ENCODE measurements around the gene POLR3G. TPM values are rescaled to one million over a fixed set of nuclear protein-coding genes. Genes with fewer than 3 reads are reported as not detected.

POLR3G gene, protein sequence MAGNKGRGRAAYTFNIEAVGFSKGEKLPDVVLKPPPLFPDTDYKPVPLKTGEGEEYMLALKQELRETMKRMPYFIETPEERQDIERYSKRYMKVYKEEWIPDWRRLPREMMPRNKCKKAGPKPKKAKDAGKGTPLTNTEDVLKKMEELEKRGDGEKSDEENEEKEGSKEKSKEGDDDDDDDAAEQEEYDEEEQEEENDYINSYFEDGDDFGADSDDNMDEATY
- polyA plus RNA-seq (2013, experiment 1 of 2), result 94.5 TPM
- polyA plus RNA-seq (2013, experiment 2 of 2), result 81.6 TPM

DNA sequence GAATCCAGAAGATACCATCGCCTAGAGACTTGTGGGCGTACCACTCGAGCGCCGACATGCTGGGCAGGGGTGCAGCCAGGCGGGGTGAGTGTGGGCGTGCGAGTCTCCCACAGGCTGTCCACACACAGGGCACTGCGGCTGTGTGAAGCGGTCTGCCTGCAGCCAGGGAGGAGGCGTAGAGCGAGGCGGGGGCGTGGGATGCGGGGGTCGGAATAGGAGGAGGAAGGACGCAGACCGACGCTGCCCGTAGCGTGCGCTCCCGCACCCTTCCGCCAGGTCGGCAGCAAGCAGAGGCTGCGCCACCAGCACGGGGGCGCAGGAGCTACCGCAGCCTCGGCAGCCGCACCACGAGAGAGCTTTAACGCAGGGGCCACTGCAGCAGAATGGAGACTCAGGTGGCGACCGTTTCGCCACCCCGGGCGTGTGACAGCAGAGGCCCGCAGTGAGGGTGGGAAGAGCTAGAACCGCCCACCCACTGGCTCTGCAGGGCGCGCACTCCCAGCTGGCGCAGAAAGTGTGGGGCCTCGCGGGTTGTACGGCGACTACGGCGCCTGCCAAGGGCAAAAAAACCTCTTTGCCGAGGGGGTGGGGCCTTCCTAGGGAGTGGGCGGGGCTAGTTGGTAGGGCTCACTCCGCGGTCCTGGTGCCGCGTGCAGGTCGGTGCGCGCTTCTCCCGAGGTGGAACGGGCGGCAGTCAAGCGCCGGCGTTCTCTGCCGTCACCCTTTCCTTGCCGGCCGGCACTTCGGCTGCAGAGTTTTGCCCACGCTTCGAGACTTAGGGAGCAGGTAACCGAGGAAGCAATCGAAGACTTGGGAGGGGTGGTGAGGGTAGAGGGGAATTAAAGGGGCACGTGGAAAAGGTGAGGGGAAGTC is at the start of gene POLR3G, which contains the start of gene MBLAC2:
TSS of gene POLR3G (plus strand) at position 630 of the 873 bp plus-strand sequence. CDS start 10,704 bp downstream, outside the sequence.
TSS of gene MBLAC2 (minus strand) at position 537 of the 873 bp plus-strand sequence. CDS start at position 58, 479 bp downstream.
- WGBS, result under 1% methylated on average over 73 of the region's 73 CpGs
- Histone ChIP-seq H3K27ac (ENCODE audit: low read depth, low read length) (peak within 1 kb of the TSS; percentile 77), H3K36me3 (ENCODE audit: insufficient read depth, low read length) (peaks cover 9% of the 10 kb centered on the region), H3K27me3 (ENCODE audit: insufficient read depth, low read length) (peaks cover 6% of the 10 kb centered on the region; the same call in 1 of the 2 replicates), H3K9ac (ENCODE audit: low read depth, low read length) (peak within 1 kb of the TSS; percentile 82), H3K4me1 (ENCODE audit: insufficient read depth, low read length) (peaks cover 39% of the 10 kb centered on the region), H3K4me3 (ENCODE audit: low read length) (peak within 1 kb of the TSS; percentile 91), H3K9me3 (ENCODE audit: insufficient read depth, low read depth, low read length) (no peaks in the 10 kb centered on the region)

DNA sequence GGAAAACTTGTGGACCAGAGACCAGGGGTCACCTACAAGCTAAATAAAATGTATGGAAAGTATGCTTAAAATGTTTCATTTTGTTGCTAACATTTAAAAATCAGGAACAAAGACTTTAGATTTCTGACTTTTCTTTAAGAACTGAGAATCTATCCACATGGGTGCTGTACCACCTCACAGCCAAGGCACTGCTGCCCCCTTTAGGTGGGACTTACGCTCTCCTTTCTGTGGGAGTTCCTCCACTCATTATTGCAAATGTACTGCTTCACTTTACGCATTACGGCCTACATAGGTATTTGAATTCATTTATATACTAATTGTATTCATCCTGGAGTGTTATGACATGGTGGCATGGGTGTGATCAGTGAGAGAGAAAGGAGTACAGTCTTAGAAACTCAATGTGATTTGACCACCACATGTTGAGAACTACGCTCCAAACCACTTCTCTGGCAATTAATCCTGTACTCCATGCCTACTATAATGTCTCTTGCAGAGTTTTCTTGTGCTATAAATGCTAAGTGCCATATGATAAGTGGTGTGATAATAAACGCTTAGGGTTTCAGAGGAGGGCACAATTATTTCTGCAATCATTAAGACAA is 40.4 kb upstream of the POLR3G start:
- Histone ChIP-seq H3K9ac (ENCODE audit: low read depth, low read length) (no peak overlapping the region), H3K4me1 (ENCODE audit: insufficient read depth, low read length) (no peaks in the 10 kb centered on the region), H3K4me3 (ENCODE audit: low read length) (no peak overlapping the region), H3K27ac (ENCODE audit: low read depth, low read length) (no peak overlapping the region), H3K27me3 (ENCODE audit: insufficient read depth, low read length) (no peaks in the 10 kb centered on the region), H3K9me3 (ENCODE audit: insufficient read depth, low read depth, low read length) (no peaks in the 10 kb centered on the region), H3K36me3 (ENCODE audit: insufficient read depth, low read length) (no peaks in the 10 kb centered on the region)
- WGBS, result 73% methylated on average over 2 of the region's 5 CpGs

DNA sequence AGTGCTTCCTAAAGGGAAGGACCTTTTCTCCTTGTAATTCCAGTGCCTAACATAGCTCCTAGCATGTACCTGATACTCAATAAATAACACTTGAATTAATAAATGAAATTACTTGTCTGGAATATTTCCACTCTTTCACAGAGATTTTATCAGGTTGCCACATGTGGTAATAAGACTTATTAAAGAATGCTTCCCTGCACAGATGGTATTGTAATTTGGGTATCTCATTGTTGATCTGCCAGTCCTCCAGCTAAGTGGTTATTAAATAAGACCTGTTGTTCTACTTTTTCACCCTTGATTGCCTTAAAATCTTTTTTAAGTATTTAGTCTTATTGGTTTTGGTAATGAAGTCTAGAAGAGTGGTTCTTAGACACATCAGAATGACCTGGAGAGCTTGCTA is 37.0 kb upstream of the POLR3G start:
- H3K9ac ChIP-seq (ENCODE audit: low read depth, low read length), result no peak overlapping the region
- no peak overlapping the region for H3K27ac ChIP-seq (ENCODE audit: low read depth, low read length)
- no peaks in the 10 kb centered on the region for H3K9me3 ChIP-seq (ENCODE audit: insufficient read depth, low read depth, low read length)
- H3K36me3 ChIP-seq (ENCODE audit: insufficient read depth, low read length), result no peaks in the 10 kb centered on the region
- H3K4me1 ChIP-seq (ENCODE audit: insufficient read depth, low read length), result peaks cover 7% of the 10 kb centered on the region
- H3K4me3 ChIP-seq (ENCODE audit: low read length), result no peak overlapping the region
- no peaks in the 10 kb centered on the region for H3K27me3 ChIP-seq (ENCODE audit: insufficient read depth, low read length)

DNA sequence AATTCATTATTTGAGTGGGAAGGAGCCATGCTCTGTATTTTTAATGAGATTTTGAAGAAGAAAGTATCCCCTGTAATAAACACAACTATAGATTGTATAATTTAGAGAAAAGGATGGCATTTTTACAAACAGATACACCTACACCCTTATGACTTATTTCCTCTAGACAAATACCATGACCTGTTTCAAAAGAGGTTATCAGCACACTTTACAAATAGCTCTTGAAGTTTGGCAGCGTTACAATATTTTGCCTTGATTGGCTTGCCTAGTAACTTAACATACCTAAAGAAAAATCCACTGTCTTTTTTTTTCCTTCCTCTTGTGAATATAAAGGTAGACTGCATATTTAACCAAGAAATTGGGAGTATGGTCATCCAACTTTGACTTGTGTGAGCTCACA is 36.6 kb upstream of the POLR3G start:
- H3K4me3 ChIP-seq (ENCODE audit: low read length), result no peak overlapping the region
- H3K27me3 ChIP-seq (ENCODE audit: insufficient read depth, low read length), result no peaks in the 10 kb centered on the region
- no peaks in the 10 kb centered on the region for H3K36me3 ChIP-seq (ENCODE audit: insufficient read depth, low read length)
- H3K4me1 ChIP-seq (ENCODE audit: insufficient read depth, low read length), result peaks cover 7% of the 10 kb centered on the region
- no peak overlapping the region for H3K27ac ChIP-seq (ENCODE audit: low read depth, low read length)
- no peaks in the 10 kb centered on the region for H3K9me3 ChIP-seq (ENCODE audit: insufficient read depth, low read depth, low read length)
- WGBS, result 96% methylated on average over 1 of the region's 1 CpG
- no peak overlapping the region for H3K9ac ChIP-seq (ENCODE audit: low read depth, low read length)

DNA sequence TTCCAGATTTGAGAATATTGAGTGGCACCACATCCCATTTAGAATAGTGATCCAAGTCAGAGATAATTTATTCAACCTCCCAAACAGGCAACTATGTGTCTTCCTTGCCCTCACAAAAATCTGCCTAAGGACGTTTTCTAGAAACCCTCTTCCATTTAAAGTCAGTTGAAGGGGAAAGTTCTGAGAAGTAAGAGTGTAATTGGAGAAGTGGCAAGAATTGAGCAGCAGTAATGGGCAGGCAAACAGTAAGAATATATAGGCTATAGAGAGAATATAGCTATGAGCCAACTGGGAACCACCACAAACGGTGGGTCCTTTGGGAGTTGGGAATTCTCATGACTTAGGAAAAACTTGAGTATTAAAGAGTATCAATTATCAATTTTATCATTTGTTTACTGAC is 34.0 kb upstream of the POLR3G start:
- H3K9me3 ChIP-seq (ENCODE audit: insufficient read depth, low read depth, low read length), result no peaks in the 10 kb centered on the region
- peaks cover 7% of the 10 kb centered on the region for H3K4me1 ChIP-seq (ENCODE audit: insufficient read depth, low read length)
- no peak overlapping the region for H3K27ac ChIP-seq (ENCODE audit: low read depth, low read length)
- H3K9ac ChIP-seq (ENCODE audit: low read depth, low read length), result no peak overlapping the region
- no peaks in the 10 kb centered on the region for H3K36me3 ChIP-seq (ENCODE audit: insufficient read depth, low read length)
- H3K4me3 ChIP-seq (ENCODE audit: low read length), result no peak overlapping the region
- H3K27me3 ChIP-seq (ENCODE audit: insufficient read depth, low read length), result no peaks in the 10 kb centered on the region
- WGBS, result 76% methylated on average over 2 of the region's 2 CpGs

DNA sequence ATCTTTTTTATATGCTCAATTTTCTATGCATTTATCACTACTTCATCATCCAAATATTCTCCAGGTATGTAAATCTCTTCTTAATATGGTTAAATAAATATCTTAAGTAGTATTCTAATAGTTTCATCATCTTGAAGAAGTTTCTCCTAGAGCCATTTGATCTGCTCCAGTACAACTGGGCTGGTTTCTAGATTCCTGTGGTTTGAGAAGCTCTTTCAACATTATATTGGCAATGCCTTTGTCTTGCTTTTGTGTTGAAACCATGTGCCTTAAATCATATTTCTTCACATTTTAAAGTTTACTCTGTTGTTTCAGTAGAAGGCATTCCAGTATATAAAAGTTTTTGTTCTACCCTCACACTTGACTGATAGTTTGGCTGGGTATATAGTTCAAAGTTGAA is 27.7 kb upstream of the POLR3G start:
- H3K36me3 ChIP-seq (ENCODE audit: insufficient read depth, low read length), result no peaks in the 10 kb centered on the region
- H3K9me3 ChIP-seq (ENCODE audit: insufficient read depth, low read depth, low read length), result no peaks in the 10 kb centered on the region
- H3K4me1 ChIP-seq (ENCODE audit: insufficient read depth, low read length), result no peaks in the 10 kb centered on the region
- H3K27me3 ChIP-seq (ENCODE audit: insufficient read depth, low read length), result no peaks in the 10 kb centered on the region
- H3K9ac ChIP-seq (ENCODE audit: low read depth, low read length), result no peak overlapping the region
- no peak overlapping the region for H3K4me3 ChIP-seq (ENCODE audit: low read length)
- no peak overlapping the region for H3K27ac ChIP-seq (ENCODE audit: low read depth, low read length)

DNA sequence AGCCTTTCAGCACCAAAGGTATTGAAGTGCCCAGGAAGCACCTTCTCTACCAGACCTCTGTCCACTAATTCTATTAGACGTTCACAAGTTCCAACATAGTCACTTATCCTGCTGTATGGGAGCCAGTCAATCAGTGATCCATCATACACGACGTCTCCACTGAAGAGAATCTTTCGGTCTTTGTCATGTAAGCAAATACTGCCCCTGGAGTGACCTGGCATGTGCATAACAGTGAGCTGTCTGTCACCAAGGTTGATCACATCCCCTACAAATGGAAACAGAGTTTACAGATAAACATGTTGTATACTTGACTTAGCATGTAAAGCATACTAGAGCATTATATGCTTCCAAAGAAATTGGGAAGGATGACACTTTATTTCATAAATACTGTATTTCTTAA is 13.4 kb upstream of the POLR3G start:
- Histone ChIP-seq H3K36me3 (ENCODE audit: insufficient read depth, low read length) (no peaks in the 10 kb centered on the region; the same call in 1 of the 2 replicates), H3K27ac (ENCODE audit: low read depth, low read length) (no peak overlapping the region), H3K9me3 (ENCODE audit: insufficient read depth, low read depth, low read length) (no peaks in the 10 kb centered on the region), H3K4me3 (ENCODE audit: low read length) (no peak overlapping the region), H3K4me1 (ENCODE audit: insufficient read depth, low read length) (peaks cover 10% of the 10 kb centered on the region), H3K9ac (ENCODE audit: low read depth, low read length) (no peak overlapping the region), H3K27me3 (ENCODE audit: insufficient read depth, low read length) (no peaks in the 10 kb centered on the region)
- WGBS, result 31% methylated on average over 4 of the region's 4 CpGs

DNA sequence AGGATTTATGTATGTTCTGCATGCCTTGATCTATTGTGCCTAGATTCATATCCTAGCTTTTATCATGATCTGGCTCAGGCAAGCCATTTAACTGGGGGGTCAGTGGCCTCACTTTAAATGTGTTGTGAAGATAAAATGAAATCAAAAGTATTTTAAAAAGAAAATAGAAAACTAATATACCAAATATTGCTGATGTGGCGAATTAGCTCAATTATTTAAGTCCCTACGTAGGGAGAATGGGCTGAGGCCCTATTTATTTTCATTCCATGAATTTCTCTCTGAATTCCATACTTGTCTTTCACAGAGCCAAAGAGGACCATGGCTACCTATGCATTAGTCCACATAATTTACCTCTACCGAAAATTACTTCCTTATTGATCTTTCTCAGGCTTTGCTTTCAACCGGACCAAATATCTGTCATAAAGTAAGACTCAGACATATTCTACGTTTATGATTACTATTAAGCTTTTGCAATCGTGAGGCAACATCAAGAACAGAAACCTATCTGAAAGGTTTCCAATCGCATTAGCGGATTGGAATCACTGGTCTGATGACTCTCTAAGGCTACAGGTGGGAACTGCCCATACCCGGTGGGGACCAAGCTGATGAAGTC is 1.8 kb upstream of the POLR3G start:
- peaks cover 29% of the 10 kb centered on the region for H3K4me1 ChIP-seq (ENCODE audit: insufficient read depth, low read length)
- H3K9me3 ChIP-seq (ENCODE audit: insufficient read depth, low read depth, low read length), result no peaks in the 10 kb centered on the region
- H3K36me3 ChIP-seq (ENCODE audit: insufficient read depth, low read length), result 0 out of 2 replicates have a peak, but pooled peaks cover 1% of the 10 kb centered on the region
- peaks cover 6% of the 10 kb centered on the region; the same call in 1 of the 2 replicates for H3K27me3 ChIP-seq (ENCODE audit: insufficient read depth, low read length)
- peak overlapping the region; percentile 82; the same call in 1 of the 2 replicates for H3K9ac ChIP-seq (ENCODE audit: low read depth, low read length)
- peak overlapping the region; percentile 91 for H3K4me3 ChIP-seq (ENCODE audit: low read length)
- no peak overlapping the region for H3K27ac ChIP-seq (ENCODE audit: low read depth, low read length)
- 47% methylated on average over 9 of the region's 9 CpGs for WGBS

DNA sequence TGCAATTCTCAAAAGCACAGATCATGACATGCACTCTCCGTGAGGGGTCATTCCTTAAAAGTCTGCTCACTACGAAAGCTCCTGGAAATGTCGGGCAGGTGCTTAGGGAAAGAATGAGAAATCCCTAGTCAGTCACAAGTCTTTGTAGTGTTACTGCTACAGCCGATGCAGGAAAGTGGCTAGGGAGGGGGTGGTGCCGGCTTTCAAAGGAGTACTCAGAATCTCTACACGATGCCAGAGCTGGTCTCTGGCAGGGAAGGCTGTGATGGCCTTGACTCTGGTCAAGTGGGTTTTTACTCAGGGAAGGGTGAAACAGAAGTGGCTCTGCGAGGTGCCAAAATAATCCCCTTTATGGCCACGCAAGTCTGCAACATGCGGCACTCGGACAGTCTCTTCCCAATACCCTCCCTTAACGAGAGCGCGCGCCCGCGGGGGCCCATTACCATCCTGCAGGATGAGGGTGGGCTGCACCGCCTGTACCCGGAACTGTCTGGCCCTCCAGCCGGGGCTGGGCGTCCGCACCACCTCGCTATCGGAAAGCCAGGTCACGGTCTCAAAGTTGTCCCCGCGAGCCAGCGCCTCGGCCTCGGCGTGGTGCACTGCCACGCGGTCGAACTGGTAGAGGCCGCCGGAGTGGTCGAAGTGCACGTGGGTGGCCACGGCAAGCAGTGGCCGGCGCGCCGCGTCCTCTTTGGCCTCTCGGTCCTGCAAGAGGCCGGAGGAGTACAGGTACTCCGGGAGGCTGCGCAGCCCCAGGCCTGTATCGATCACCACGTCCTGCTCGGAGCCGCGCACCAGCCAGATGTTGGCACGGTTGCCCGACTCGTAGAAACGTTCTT is 1.0 kb upstream of the POLR3G start:
- peak overlapping the region; percentile 77; the same call in 1 of the 2 replicates for H3K27ac ChIP-seq (ENCODE audit: low read depth, low read length)

DNA sequence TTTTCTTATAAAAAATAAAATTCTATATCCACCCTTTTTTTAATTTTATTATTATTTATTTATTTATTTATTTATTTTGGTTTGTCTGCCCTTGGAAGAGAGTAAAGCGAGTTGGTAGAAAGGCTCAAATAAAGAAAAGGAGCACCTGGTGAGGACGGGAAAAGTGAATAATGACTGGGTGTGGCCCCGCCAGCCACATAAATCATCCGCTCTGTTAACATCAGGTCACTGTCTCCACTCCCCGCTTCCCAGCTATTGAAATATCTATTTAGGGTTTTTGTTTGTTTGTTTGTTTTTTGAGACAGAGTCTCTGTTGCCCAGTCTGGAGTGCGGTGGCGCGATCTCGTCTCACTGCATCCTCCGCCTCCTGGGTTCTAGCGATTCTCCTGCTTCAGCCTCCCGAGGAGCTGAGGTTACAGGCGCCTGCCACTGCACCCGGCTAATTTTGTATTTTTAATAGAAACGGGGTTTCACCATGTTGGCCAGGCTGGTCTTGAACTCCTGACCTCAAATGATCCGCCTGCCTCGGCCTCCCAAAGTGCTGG is 844 bp downstream of the POLR3G start:
- Histone ChIP-seq H3K36me3 (ENCODE audit: insufficient read depth, low read length) (peaks cover 16% of the 10 kb centered on the region), H3K4me3 (ENCODE audit: low read length) (peak overlapping the region; percentile 91), H3K27me3 (ENCODE audit: insufficient read depth, low read length) (peaks cover 6% of the 10 kb centered on the region; the same call in 1 of the 2 replicates), H3K4me1 (ENCODE audit: insufficient read depth, low read length) (peaks cover 47% of the 10 kb centered on the region), H3K9ac (ENCODE audit: low read depth, low read length) (peak overlapping the region; percentile 71; the same call in 1 of the 2 replicates), H3K27ac (ENCODE audit: low read depth, low read length) (peak overlapping the region; percentile 84; the same call in 1 of the 2 replicates), H3K9me3 (ENCODE audit: insufficient read depth, low read depth, low read length) (no peaks in the 10 kb centered on the region)
- WGBS, result 7% methylated on average over 15 of the region's 17 CpGs

More for the DNA sequence above, 1.0 kb upstream of the POLR3G start:
- WGBS, result under 1% methylated on average over 56 of the region's 56 CpGs
- Histone ChIP-seq H3K4me1 (ENCODE audit: insufficient read depth, low read length) (peaks cover 34% of the 10 kb centered on the region), H3K4me3 (ENCODE audit: low read length) (peak overlapping the region; percentile 91), H3K27me3 (ENCODE audit: insufficient read depth, low read length) (peaks cover 6% of the 10 kb centered on the region; the same call in 1 of the 2 replicates), H3K9ac (ENCODE audit: low read depth, low read length) (peak overlapping the region; percentile 82), H3K9me3 (ENCODE audit: insufficient read depth, low read depth, low read length) (no peaks in the 10 kb centered on the region), H3K36me3 (ENCODE audit: insufficient read depth, low read length) (peaks cover 2% of the 10 kb centered on the region; the same call in 1 of the 2 replicates)

All from HUES64 (cell line).